ENCODE data around the gene ACTN1. TPM values are rescaled to one million over a fixed set of nuclear protein-coding genes. Genes with fewer than 3 reads are reported as not detected.
A peak's percentile ranks its signal among the peaks of the same experiment; 100 is the strongest.

ACTN1 gene
- total RNA-seq, 1 experiment from 2014 or later, result 148 TPM

DNA sequence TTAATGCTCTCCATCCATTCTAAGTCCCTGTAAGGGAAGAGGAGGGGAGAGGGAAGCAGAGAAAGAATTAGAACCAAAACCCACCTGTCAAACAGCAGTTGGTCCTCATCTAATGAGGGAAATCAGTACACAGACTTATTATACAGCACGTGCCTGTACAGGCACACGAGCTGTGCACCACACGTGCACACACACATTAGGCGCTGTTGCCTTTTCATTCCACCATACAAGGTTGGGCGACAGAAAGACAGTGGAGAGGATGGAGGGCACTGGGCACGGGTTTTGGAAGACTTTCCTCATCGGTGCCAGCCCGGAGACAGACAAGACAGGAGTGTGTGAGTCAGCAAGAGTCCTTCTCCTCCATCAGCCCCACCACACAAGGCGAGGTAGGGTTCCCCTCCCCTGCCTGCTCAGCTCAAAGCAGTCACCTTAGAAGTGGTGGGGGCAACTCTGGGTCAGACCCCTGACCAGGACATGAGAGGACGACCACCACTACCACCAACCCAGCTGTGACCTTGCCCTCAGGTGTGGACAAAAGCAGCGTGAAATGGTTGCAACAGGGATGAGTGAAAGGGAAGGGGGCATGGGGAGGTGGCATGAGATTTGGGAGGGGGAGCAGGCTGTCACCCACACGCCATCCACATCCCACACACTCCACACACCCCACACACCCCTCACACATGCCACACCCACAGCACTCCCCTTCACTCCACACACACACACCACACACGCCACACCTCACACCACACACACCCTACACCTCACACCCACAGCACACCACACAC is 80.7 kb downstream of the ACTN1 start:
- intact Hi-C loops (cut with micrococcal nuclease; ENCODE audit: unreplicated experiment), result no loop called here
- no TSS peak for BruUV-seq (replicated peaks)
- TF ChIP-seq, protein P1, sequence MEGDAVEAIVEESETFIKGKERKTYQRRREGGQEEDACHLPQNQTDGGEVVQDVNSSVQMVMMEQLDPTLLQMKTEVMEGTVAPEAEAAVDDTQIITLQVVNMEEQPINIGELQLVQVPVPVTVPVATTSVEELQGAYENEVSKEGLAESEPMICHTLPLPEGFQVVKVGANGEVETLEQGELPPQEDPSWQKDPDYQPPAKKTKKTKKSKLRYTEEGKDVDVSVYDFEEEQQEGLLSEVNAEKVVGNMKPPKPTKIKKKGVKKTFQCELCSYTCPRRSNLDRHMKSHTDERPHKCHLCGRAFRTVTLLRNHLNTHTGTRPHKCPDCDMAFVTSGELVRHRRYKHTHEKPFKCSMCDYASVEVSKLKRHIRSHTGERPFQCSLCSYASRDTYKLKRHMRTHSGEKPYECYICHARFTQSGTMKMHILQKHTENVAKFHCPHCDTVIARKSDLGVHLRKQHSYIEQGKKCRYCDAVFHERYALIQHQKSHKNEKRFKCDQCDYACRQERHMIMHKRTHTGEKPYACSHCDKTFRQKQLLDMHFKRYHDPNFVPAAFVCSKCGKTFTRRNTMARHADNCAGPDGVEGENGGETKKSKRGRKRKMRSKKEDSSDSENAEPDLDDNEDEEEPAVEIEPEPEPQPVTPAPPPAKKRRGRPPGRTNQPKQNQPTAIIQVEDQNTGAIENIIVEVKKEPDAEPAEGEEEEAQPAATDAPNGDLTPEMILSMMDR (conservative IDR thresholded peaks at IDR 0.05; ENCODE audit: low read depth, low read length), result no peak
- no peak for TF ChIP-seq EZH2 (IDR thresholded peaks at IDR 0.05; ENCODE audit: borderline replicate concordance, low read depth, low read length, poor library complexity, severe bottlenecking)
- Histone ChIP-seq H3K4me1 (ENCODE audit: insufficient read depth, low read length, poor library complexity, severe bottlenecking) (no peaks in the 10 kb centered on the region), H3K36me3 (ENCODE audit: insufficient read depth, low read length, poor library complexity, severe bottlenecking) (peaks cover 39% of the 10 kb centered on the region), H3K27ac (ENCODE audit: low read depth, low read length, poor library complexity, severe bottlenecking) (no peak overlapping the region), H3K4me3 (ENCODE audit: low read depth, low read length, poor library complexity, severe bottlenecking) (no peak overlapping the region), H3K9me3 (ENCODE audit: low read depth, low read length, poor library complexity, severe bottlenecking) (no peaks in the 10 kb centered on the region), H3K27me3 (replicated peaks; ENCODE audit: insufficient read depth, low read depth, low read length, poor library complexity) (no peaks in the 10 kb centered on the region)
- CTCF ChIA-PET, result no interaction called here
- POLR2A ChIA-PET (ENCODE audit: low non-redundant PET), result no interaction called here
- no peak for DNase-seq (ENCODE audit: low spot score)

DNA sequence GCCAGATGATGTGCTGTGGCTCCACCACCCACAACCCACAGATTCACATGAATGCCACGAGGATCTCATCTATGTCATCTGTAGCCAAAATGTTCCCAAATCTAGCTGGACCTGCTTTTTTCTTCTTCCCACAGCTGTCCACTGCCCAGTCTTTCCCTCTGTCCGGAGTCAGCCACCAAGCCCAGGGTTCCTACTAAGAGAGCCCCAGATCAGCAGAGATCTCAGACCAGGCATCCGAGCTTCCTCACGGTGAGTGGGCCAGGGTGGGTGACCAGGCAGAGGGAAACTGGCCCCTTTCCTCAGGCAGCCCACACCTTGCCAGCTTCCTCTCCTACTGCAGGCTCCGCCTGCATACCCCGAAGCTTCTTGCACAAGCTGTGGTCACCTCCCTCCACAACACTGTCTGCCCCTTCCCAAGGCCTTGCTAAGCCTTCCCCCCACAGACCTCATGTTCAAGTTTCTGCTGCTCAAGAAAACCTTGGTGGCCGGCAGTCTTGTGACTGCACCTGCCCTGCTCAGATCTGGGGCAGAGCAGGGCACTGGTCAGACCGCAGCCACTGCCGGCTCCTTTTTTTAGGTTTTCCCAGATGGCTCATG is 81.4 kb downstream of the ACTN1 start:
- TF ChIP-seq EZH2 (IDR thresholded peaks at IDR 0.05; ENCODE audit: borderline replicate concordance, low read depth, low read length, poor library complexity, severe bottlenecking), result no peak
- TF ChIP-seq, protein P1 (conservative IDR thresholded peaks at IDR 0.05; ENCODE audit: low read depth, low read length), result no peak
- DNase-seq (ENCODE audit: low spot score), result no peak
- Histone ChIP-seq H3K36me3 (ENCODE audit: insufficient read depth, low read length, poor library complexity, severe bottlenecking) (peaks cover 41% of the 10 kb centered on the region), H3K4me1 (ENCODE audit: insufficient read depth, low read length, poor library complexity, severe bottlenecking) (no peaks in the 10 kb centered on the region), H3K9me3 (ENCODE audit: low read depth, low read length, poor library complexity, severe bottlenecking) (no peaks in the 10 kb centered on the region), H3K27me3 (replicated peaks; ENCODE audit: insufficient read depth, low read depth, low read length, poor library complexity) (no peaks in the 10 kb centered on the region), H3K4me3 (ENCODE audit: low read depth, low read length, poor library complexity, severe bottlenecking) (no peak overlapping the region), H3K27ac (ENCODE audit: low read depth, low read length, poor library complexity, severe bottlenecking) (no peak overlapping the region)
- intact Hi-C loops (cut with micrococcal nuclease; ENCODE audit: unreplicated experiment), result no loop called here
- BruUV-seq (replicated peaks), result no TSS peak
- ChIA-PET CTCF (no interaction called here), POLR2A (ENCODE audit: low non-redundant PET) (no interaction called here)

DNA sequence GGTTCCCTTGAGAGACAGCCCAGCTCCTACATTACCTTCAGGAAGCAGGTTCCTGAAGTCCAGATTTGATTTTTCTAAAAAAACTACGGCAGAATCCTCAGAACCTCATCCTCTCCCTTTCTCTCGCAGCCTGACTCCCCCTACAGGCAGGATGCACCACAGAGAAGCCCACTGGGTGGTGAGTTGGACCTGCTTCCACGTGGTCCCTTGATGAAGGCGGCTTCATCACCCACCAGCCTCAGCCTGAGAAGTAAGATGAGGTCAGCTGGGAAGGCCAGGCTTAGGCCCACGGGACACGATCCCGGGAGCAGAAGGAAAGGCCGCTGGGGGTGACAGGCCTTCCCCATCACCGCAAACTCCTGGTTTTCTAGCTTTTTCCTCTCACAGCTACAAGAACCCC is 83.0 kb downstream of the ACTN1 start:
- DNase-seq (ENCODE audit: low spot score), result no peak
- Histone ChIP-seq H3K4me3 (ENCODE audit: low read depth, low read length, poor library complexity, severe bottlenecking) (no peak overlapping the region), H3K27ac (ENCODE audit: low read depth, low read length, poor library complexity, severe bottlenecking) (no peak overlapping the region), H3K36me3 (ENCODE audit: insufficient read depth, low read length, poor library complexity, severe bottlenecking) (peaks cover 45% of the 10 kb centered on the region), H3K9me3 (ENCODE audit: low read depth, low read length, poor library complexity, severe bottlenecking) (no peaks in the 10 kb centered on the region), H3K4me1 (ENCODE audit: insufficient read depth, low read length, poor library complexity, severe bottlenecking) (no peaks in the 10 kb centered on the region), H3K27me3 (replicated peaks; ENCODE audit: insufficient read depth, low read depth, low read length, poor library complexity) (no peaks in the 10 kb centered on the region)
- no TSS peak for BruUV-seq (replicated peaks)
- ChIA-PET CTCF (no interaction called here), POLR2A (ENCODE audit: low non-redundant PET) (no interaction called here)
- intact Hi-C loops (cut with micrococcal nuclease; ENCODE audit: unreplicated experiment), result no loop called here
- TF ChIP-seq EZH2 (IDR thresholded peaks at IDR 0.05; ENCODE audit: borderline replicate concordance, low read depth, low read length, poor library complexity, severe bottlenecking), result no peak
- TF ChIP-seq, protein P1 (conservative IDR thresholded peaks at IDR 0.05; ENCODE audit: low read depth, low read length), result peak; percentile 52
